IPS-18a (cell line): ENCODE measurements around the gene MAP3K20.
"Not testable (repeated sequence)": the region's sequence is repeated elsewhere in the genome, so short reads cannot be mapped to it uniquely, and the experiment has no call there.

Experiments
- H3K27ac ChIP-seq: one replicate; pipeline ENCODE4 v1.5.1; 2013; ENCODE audit warnings: low read length
- H3K27me3 ChIP-seq: one replicate; pipeline ENCODE4 v1.6.1; 2013; ENCODE audit warnings: mild to moderate bottlenecking, low read length; ENCODE audit not compliant: control insufficient read depth, insufficient read depth
- H3K36me3 ChIP-seq: one replicate; pipeline ENCODE4 v1.6.1; 2013; ENCODE audit warnings: low read depth, low read length; ENCODE audit not compliant: control insufficient read depth
- H3K4me1 ChIP-seq: one replicate; pipeline ENCODE4 v1.6.1; 2013; ENCODE audit warnings: low read depth, low read length; ENCODE audit not compliant: control insufficient read depth
- H3K4me3 ChIP-seq: one replicate; pipeline ENCODE4 v1.5.1; 2013; ENCODE audit warnings: low read length
- H3K9ac ChIP-seq: one replicate; pipeline ENCODE4 v1.6.1; 2013; ENCODE audit warnings: mild to moderate bottlenecking, low read length, moderate library complexity
- H3K9me3 ChIP-seq: one replicate; pipeline ENCODE4 v1.6.1; 2013; ENCODE audit warnings: low read depth, low read length; ENCODE audit not compliant: control insufficient read depth

MAP3K20 gene

DNA sequence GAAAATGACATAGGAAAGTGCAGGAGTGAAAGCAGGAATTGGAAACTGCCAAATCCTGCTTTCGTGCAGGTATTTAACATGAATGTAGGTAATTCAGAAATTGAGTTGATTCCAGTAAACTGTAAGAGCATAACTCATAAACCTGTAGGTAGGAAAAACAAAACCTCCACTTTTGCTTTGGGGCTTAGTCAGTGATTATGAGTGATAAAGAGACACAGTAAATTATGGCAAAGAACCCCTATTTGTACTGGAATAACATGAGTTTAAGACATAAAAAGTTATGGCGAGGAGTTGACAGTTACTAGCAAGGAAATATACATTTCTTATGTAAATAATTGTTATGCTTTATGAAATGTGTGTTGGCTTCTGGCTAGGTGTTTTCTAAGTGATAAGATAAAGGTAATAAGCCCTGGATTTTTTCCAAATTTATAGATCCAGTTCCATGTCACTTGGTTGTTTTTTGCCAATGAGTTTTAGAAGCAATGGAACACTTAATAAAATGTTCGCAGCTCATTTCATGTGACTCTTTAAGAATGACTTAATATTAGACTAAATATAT lies 17.3 kb downstream of the MAP3K20 start:
- no peak overlapping the region for H3K27ac ChIP-seq
- no peak overlapping the region for H3K9ac ChIP-seq
- no peaks in the 10 kb centered on the region for H3K27me3 ChIP-seq
- H3K36me3 ChIP-seq, result no peaks in the 10 kb centered on the region
- H3K9me3 ChIP-seq, result no peaks in the 10 kb centered on the region
- no peak overlapping the region for H3K4me3 ChIP-seq
- no peaks in the 10 kb centered on the region for H3K4me1 ChIP-seq

DNA sequence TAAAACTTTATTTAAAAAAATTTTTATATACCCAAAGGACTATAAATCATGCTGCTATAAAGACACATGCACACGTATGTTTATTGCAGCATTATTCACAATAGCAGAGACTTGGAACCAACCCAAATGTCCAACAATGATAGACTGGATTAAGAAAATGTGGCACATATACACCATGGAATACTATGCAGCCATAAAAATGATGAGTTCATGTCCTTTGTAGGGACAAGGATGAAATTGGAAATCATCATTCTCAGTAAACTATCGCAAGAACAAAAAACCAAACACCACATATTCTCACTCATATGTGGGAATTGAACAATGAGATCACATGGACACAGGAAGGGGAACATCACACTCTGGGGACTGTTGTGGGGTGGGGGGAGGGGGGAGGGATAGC lies 18.0 kb downstream of the MAP3K20 start:
- not testable (repeated sequence) for H3K4me3 ChIP-seq, H3K4me1 ChIP-seq, H3K27me3 ChIP-seq, H3K27ac ChIP-seq, H3K9me3 ChIP-seq, H3K9ac ChIP-seq, H3K36me3 ChIP-seq

DNA sequence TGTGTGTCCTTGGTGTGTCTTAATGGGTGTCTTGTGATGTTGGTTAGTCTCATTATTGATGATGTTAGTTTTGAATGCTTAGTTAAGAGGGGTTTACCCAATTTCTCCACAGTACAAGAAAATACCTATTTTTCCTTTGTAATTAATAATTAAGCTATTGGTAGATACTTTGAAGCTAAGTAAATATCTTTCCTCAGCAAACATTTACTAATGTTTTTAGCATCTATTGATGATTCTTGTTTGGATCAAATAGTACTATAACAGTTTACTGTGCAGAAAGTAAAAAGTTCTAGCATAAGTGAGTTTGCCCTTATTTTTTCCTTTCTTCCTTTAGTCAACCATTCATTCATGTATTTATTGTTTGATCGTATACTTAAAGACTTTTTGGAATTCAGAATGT lies 19.1 kb downstream of the MAP3K20 start:
- Histone ChIP-seq H3K36me3 (no peaks in the 10 kb centered on the region), H3K4me1 (no peaks in the 10 kb centered on the region), H3K27me3 (no peaks in the 10 kb centered on the region), H3K9me3 (no peaks in the 10 kb centered on the region), H3K9ac (no peak overlapping the region), H3K4me3 (no peak overlapping the region), H3K27ac (no peak overlapping the region)

DNA sequence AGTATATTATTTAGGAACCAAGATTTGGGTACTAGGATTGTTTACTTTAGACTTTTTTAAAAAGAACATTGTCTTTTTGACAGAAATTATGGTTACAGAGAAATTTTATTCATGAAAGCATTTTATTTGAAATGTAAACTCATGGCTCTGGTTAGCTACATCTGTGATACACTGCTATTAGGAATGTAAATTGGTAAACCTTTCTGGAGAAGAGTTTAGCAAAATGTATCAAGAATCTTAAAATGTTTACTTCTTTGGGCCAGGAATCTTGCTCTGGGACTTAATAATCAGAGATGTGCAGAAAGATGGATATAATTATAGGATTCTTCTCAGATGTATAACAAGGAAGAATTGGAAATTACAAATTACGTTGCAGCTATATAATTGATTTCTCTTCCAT lies 19.7 kb downstream of the MAP3K20 start:
- Histone ChIP-seq H3K9ac (no peak overlapping the region), H3K9me3 (no peaks in the 10 kb centered on the region), H3K4me1 (no peaks in the 10 kb centered on the region), H3K27ac (no peak overlapping the region), H3K4me3 (no peak overlapping the region), H3K36me3 (no peaks in the 10 kb centered on the region), H3K27me3 (no peaks in the 10 kb centered on the region)

DNA sequence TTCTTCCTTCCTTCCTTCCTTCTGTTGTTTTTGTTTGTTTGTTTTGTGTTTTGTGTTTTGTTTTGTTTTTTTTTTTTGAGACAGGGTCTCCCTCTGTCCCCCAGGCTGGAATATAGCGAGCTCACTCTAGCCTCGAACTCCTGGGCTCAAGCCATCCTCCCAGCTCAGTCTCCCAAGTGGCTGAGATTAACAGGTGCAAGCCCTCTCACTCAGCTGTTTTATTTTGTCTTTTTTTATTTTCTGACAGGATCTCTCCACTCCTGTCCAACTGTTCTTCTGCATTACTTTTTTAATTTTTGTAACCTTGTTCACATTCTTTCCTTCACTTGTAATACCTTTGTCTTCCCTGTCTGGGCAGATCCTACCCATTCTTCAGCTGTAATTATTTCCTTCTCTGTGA lies 23.6 kb downstream of the MAP3K20 start:
- Histone ChIP-seq H3K4me1 (peaks cover 3% of the 10 kb centered on the region), H3K27me3 (no peaks in the 10 kb centered on the region), H3K36me3 (no peaks in the 10 kb centered on the region), H3K9me3 (no peaks in the 10 kb centered on the region), H3K27ac (no peak overlapping the region), H3K4me3 (no peak overlapping the region), H3K9ac (no peak overlapping the region)

DNA sequence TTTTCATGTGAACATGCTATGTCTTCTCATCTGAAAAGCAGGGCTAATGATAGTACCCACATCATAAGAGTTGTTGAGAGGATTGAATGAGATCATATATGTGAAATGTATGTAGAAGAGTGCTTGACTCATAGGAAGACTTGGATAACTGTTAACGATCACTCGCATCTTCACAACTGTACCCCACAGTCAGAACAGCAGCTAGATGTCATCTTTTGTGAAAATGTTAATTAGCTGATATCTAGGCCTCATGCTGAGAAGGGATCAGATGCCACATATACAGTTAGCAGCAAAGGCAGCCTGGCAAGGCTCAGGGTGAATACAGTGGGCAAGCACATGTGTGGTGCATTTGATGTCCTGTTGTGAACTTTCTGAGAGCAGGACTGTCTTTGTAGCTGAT lies 24.2 kb downstream of the MAP3K20 start:
- no peak overlapping the region for H3K4me3 ChIP-seq
- H3K27me3 ChIP-seq, result no peaks in the 10 kb centered on the region
- H3K9me3 ChIP-seq, result no peaks in the 10 kb centered on the region
- peaks cover 3% of the 10 kb centered on the region for H3K4me1 ChIP-seq
- H3K36me3 ChIP-seq, result no peaks in the 10 kb centered on the region
- no peak overlapping the region for H3K27ac ChIP-seq
- no peak overlapping the region for H3K9ac ChIP-seq

DNA sequence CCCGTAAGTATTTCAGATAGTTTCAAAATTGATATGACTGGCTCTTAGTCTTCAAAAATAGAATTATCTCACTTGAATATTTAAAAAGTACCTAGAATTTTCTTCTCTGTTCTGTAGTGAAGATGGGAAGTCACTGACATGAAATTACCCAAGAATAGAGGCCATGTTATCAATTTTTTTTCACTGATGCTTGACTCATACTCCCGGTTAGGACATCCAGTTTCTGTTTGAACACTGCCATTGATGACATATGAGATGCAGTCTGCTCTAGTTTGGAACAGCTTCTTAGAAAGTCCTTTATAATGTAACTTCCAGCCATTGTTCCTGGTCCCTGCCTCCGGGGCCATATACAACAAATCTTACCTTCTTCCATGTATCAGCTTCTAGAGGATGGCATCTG lies 26.0 kb downstream of the MAP3K20 start:
- Histone ChIP-seq H3K27ac (no peak overlapping the region), H3K27me3 (no peaks in the 10 kb centered on the region), H3K4me3 (no peak overlapping the region), H3K9ac (no peak overlapping the region), H3K4me1 (peaks cover 3% of the 10 kb centered on the region), H3K36me3 (no peaks in the 10 kb centered on the region), H3K9me3 (no peaks in the 10 kb centered on the region)

DNA sequence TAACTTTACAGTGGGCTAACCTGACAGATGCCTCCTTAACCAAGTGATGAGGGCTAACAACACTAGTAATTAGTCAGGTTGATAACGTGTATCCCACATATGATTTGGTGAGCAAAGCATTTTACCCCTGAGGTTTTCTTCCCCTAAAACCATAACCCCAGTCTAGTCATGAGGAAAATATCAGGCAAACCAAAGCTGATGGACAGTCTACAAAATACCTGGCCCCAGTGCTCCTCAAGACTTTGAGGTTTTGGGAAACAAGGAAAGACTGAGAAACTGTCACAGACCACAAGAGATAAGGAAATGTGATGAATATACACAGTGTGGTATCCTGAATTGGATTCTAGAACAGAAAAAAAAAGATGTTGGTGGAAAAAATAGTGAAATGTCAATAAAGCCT lies 28.5 kb downstream of the MAP3K20 start:
- no peaks in the 10 kb centered on the region for H3K36me3 ChIP-seq
- no peak overlapping the region for H3K27ac ChIP-seq
- no peak overlapping the region for H3K9ac ChIP-seq
- H3K27me3 ChIP-seq, result no peaks in the 10 kb centered on the region
- peaks cover 3% of the 10 kb centered on the region for H3K4me1 ChIP-seq
- H3K4me3 ChIP-seq, result no peak overlapping the region
- no peaks in the 10 kb centered on the region for H3K9me3 ChIP-seq

DNA sequence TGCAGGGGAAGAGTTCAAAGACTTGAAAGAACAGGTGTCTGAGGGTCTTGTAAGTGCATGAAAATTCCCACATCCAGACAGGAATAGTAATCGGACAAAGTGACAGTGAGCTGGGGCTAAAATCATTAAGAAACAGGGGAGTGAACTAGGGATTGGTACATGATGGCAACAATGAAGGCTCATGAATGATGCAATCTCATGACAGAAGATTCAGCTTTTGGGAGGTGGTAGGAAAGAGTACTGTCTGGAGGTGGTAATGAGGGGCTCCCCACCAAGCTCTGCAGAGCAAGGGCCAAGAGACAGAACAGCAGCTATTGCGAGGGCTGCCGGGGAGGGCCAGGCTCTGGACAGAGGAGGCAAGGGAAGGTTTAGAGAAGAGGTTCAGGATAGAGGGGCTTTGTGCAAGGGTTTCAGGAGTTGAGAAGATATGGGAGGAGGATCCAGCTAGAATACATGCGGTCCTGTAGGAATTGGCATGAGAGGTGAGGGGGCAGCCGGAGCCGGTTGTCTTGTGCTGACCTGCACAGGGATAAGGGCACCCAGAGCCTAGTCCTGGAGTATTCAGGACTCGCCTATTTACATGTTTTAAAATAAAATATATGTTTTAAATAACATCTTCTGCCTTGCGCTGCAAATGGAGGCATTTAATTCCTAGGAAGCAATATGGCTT lies 31.4 kb downstream of the MAP3K20 start:
- H3K36me3 ChIP-seq, result no peaks in the 10 kb centered on the region

DNA sequence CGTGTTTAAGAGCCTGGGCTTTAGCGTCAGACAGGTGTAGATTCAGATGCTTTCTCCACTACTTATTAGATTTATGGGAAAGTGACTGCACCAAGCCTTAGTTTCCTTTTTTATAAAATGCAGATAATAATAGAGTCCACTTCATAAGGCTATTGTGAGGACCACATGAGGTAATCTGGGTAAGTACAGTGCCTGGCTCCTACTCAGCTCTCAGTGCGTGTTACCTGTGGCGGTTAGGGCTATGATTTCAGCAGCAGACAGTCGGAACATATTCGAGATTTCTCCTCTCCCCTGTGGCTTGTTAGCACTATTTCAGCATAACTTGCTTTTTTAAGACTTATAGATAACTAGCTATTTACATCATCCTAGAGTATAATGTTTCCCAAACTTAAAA lies 32.0 kb downstream of the MAP3K20 start:
- Histone ChIP-seq H3K9ac (no peak overlapping the region), H3K36me3 (no peaks in the 10 kb centered on the region), H3K27ac (no peak overlapping the region), H3K27me3 (no peaks in the 10 kb centered on the region), H3K9me3 (no peaks in the 10 kb centered on the region), H3K4me1 (peaks cover 3% of the 10 kb centered on the region), H3K4me3 (no peak overlapping the region)

More for the DNA sequence above, 31.4 kb downstream of the MAP3K20 start:
- Histone ChIP-seq H3K27me3 (no peaks in the 10 kb centered on the region), H3K9me3 (no peaks in the 10 kb centered on the region), H3K9ac (no peak overlapping the region), H3K4me3 (no peak overlapping the region), H3K27ac (no peak overlapping the region), H3K4me1 (peaks cover 3% of the 10 kb centered on the region)

DNA sequence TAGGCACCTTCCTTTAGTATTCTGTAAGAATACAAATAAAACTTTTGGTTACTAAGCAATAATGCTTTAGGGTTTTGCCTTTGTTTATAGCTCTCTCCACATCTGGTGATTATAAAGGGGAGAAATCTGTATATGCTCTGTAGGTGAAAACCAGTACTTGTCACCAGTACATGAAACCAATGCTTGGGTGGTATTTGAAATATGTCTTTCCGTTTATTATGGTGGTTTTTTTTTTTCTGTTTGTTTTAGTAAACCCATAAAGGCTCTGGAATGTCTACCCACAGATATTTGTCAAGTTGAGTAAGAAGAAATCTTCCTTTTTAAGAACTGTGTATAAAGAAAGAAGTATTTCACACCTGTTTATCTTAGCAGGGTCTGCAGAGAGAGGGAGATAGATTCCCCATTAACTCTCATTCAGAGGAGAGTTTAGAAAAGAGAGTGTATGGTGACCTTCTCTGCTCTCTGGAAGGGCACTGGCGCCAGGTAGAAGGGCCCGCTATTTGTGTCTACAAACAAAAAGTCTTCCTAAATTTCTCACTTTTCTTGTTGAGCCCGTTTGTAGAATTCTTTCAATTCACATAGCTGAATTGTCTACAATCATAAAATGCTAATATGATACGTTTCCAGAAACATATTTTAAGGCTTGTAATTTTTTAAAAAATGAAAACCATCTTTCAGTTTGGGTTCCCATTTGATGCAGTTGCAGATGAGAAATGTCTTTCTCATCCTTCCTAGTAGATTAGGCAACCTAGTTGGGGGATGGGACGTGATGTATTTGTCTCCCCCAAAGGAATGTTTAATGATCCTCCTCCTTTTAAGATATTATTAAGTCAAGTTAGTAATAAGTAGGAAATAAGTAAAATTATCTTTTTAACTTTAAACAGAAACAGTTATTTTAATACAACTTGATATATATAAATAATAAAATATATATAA lies 33.9 kb downstream of the MAP3K20 start:
- H3K9me3 ChIP-seq, result no peaks in the 10 kb centered on the region
- H3K27me3 ChIP-seq, result no peaks in the 10 kb centered on the region
- no peak overlapping the region for H3K4me3 ChIP-seq
- no peak overlapping the region for H3K27ac ChIP-seq
- H3K9ac ChIP-seq, result no peak overlapping the region
- H3K4me1 ChIP-seq, result no peaks in the 10 kb centered on the region
- H3K36me3 ChIP-seq, result no peaks in the 10 kb centered on the region
